GM21367 (cell line): ENCODE data around the gene SOCS2.
"Not testable (repeated sequence)": the region's sequence is repeated elsewhere in the genome, so short reads cannot be mapped to it uniquely, and the experiment has no call there.

Experiments used
- ATAC-seq: cut with Tn5 transposase; IDR thresholded peaks from one replicate; pipeline ENCODE4 v1.9.1; 2021; ENCODE audit not compliant: unreplicated experiment

SOCS2 gene

GRCh38 chr12:93571925-93572711 is at the start of gene SOCS2:
Gene SOCS2, plus strand, starts transcription at chr12:93572675. Its CDS starts 223 bp downstream, at chr12:93572898.
- no peak for ATAC-seq

DNA sequence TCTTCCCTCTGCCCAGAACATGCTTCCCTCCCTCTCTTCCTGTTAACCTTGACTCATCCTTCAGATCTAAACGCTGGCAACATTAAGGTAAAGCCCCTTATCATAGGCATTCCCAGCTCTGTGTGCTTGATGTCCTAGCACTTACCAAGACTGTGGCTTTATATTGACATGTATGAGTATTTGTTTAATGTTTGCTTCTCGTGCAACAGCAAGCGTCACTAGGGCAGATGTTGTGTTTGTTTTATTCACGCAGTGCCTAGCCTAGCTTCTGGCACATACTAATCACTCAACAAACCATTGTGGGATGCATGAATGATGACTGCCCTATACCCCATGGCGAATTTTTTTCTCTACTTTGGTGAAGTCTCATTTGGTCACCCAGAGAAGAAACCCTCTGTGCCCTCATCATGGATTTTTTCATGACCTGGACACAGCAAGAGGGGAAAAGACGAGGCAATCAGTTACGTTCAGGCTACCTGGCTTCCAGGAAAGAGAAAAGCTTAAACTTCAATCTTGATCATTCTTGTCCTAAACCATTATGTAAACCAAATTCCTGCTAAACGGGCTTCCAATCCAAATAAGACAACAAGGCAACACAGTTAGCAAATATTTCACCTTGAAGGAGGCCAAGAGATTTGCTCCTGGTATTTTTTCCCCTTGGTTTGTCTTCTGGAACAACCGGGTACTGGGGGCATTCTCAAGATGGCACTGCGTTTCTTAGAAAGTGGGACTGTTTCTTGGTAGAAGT is 47.9 kb upstream of the SOCS2 start:
- no peak for ATAC-seq

GRCh38 chr12:93526786-93527428 is 45.6 kb upstream of the SOCS2 start:
- ATAC-seq, result no peak

DNA sequence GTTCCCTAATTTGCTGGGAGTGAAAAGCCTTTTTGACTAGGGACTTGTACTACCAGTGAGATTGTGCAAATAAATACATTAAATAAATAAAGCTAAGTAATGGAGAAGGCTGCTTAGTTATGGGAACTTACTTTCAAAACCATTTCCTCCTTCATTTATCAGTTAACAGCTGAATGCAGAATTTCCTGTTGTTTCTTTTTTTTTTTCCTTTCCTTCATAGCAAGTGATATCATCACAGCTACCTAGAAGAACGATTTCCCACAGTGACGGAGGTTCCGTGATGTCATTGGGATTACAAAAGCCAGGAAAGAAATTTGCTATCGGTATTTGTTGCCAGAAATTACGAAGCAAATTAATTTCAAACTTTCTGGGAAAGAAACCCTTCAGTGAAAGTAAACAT is 42.1 kb upstream of the SOCS2 start:
- ATAC-seq, result no peak

DNA sequence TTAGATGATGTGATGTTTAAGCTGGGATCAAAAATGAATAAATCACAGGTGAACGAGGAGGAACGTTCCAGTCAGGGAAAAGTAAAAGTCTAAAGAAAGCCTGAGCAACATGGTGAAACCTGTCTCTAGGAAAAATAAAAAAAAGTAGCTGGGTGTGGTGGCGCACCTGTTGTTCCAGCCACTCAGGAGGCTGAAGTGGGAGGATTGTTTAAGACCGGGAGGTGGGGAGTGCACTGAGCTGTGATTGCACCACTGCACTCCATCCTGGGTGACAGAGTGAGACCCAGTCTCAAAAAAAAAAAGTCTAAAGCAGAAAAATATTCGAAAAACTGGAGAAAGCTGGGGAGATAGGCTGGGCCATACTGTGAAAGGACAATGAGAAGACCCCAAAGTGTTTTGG is 39.2 kb upstream of the SOCS2 start:
- no peak for ATAC-seq

GRCh38 chr12:93536111-93536765 is 36.2 kb upstream of the SOCS2 start:
- peak; percentile 23 for ATAC-seq

DNA sequence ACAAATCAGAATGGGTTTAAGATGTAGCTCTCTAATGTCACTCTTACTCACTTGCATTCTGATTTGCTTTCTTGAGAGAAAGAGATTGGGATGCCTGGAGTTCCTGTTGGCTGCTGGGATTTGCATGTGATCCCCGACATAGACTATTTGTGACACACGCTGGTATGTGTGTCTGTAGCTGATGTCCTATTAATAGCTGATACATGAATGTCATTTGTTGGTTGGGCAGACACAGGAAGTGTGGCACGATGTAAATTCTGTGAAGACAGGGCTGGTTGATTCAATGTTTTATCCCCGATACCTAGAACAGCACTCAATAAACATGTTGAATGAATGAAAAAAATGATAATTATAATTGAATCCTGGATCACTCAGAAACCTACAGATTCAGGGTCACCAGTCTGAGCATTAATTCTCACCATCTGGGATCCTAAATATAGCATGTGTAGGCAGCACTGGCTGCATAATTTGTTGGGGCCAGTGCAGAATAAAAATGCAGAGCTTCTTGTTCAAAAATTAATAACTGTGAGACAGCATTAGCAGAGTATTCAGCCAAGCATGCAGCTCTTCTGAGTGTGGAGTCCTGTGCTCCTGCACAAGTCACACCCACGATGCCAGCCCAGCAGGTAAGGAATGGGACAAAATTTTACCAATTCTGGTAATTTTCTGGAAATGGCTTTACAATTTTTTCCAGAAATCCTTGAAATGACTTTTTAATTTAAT is 35.5 kb upstream of the SOCS2 start:
- peak; percentile 86 for ATAC-seq

GRCh38 chr12:93537769-93538168 is 34.7 kb upstream of the SOCS2 start:
- no peak for ATAC-seq

DNA sequence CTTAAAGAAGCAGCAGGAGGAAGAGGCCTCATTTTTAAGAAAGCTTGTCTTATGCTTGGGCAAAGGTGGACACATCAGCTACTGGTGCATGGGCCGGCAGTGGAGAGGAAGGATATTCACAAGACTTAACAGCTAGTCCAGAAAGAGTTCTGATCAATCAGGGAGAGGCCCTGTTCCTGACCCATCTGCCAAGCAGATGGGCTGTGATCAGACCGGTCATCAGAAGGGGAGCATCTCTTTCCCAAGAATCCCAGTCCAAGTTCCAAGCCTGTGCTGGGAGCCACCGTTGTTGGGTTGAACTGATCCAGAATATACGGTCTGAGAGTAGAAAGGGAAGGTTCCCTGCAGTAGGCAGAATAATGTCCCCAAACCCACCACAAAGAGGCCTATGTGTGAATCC is 32.7 kb upstream of the SOCS2 start:
- no peak for ATAC-seq

DNA sequence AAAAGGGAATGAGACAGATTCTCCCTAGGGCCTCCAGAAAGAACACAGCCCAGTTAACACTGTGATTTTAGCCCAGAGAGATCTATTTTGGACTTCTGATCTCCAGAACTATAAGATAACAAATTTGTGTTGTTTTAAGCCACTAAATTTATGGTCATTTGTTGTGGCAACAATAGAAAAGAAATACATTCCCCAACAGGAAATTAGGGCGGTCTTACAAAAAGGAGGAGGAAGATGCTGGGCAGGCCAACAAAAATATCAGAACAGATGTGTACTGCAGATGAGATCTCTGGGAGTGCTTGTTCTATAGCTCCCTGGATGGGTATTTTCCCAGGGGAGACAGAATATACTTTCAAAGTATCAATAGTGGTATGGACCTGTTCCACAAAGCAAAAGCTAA is 32.0 kb upstream of the SOCS2 start:
- no peak for ATAC-seq

DNA sequence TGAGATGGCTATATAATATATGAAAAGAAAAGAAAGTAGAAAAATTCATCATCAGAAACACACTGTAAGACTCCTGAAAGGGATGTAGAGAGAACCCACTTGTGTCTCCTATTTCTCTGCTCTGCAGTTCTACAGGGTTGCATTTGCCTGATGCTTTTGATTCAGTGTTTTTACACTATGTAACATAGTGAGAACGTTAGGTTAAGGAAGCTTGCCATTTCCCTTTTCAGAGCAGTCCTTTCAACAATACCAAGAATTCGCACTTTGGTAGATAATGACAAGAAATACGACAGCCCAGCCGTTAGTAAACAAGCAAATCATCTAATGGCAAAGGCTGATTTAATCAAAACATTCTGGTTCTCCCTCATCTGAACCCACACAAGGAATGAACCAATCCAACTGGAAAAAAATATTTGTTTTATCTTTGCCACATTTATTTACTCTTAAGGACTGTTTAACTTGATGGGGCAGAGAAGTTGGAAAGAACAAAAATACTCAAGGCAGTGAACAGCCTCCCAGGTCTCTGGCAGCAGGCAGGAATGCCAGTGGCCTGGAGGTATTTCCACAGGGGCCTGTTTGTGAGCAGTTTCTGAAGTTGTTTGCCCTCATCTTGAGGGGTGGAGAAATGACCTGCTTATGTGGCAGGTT is 30.8 kb upstream of the SOCS2 start:
- no peak for ATAC-seq

GRCh38 chr12:93547778-93548177 is 24.7 kb upstream of the SOCS2 start:
- no peak for ATAC-seq

DNA sequence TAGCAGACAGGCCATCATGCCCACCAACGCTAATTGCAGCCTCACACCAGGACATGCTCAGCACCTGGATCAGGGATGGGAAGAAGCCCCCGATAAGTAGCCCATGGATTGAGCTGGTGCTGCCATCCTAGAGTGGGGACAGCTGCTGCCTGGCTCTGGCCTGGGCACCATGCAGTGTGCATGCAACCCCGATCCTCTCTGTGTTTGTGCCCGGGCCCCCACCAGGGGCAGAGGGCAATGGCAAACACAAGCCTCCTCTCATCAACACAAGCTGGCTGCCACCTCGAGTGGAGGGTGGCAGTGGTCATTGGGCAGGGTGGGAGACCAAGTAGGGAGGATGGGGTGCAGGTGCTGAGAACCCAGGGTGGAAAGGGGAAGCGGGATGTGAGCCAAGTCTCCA is 23.3 kb upstream of the SOCS2 start:
- no peak for ATAC-seq

GRCh38 chr12:93550748-93551611 is 21.5 kb upstream of the SOCS2 start:
- no peak for ATAC-seq

- no peak for ATAC-seq
Measured at GRCh38 chr12:93552427-93552826, 20.0 kb upstream of the SOCS2 start.

GRCh38 chr12:93557879-93558278 is 14.6 kb upstream of the SOCS2 start:
- ATAC-seq, result not testable (repeated sequence)

DNA sequence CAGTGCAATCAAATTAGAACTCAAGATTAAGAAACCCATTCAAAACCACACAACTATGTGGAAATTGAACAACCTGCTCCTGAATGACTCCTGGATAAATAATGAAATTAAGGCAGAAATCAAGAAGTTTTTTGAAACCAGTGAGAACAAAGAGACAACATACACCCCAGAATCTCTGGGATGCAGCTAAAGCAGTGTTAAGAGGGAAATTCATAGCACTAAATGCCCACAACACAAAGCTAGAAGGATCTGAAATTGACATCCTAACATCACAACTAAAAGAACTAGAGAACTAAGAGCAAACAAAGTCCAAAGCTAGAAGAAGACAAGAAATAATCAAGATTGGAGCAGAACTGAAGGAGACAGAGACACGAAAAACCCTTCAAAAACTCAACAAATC is 13.8 kb upstream of the SOCS2 start:
- ATAC-seq, result not testable (repeated sequence)

- ATAC-seq, result peak; percentile 62
Measured at GRCh38 chr12:93563807-93564538, 8.5 kb upstream of the SOCS2 start.

DNA sequence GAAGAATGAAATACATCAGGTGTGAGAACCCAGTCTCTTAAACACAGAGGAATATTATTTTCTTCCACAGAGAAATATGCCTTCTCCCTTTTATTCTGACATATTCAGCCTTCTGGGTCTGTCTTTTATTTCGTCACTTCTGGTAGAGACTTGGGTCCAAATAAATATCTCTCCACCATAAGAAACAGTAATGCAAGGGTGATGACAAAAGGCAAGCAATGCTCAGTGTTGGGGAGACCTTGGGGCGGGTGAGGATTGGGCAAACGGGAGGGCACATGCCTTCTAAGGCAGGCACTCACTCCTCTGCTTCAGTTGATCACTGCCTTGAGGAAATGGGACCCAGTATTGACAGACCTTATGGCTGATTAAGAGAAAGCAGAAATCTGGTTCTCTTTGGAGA is 6.7 kb upstream of the SOCS2 start:
- ATAC-seq, result no peak
